Stimulated activated CD8-positive, alpha-beta memory T cell treated with anti-CD3 and anti-CD28 coated beads, Interleukin-4, amount 100 ng/mL, for 4 hours (primary cell): ENCODE results near the gene ELAVL2.

ENCODE experiments used
- DNase-seq, 2 donors: peaks; one replicate each; pipeline ENCODE4 v3.0.0-alpha.2; 2020; ENCODE audit warnings: low read depth in 2 of 2, low spot score in 1 of 2

The ELAVL2 gene

GRCh38 chr9:23665051-23665450 is 161.0 kb downstream of the ELAVL2 start:
- DNase-seq, result no peak

- DNase-seq, result no peak
Measured at GRCh38 chr9:23663946-23664345, 162.1 kb downstream of the ELAVL2 start.

GRCh38 chr9:23663536-23663935 is 162.5 kb downstream of the ELAVL2 start:
- DNase-seq, result no peak

GRCh38 chr9:23663125-23663524 is 162.9 kb downstream of the ELAVL2 start:
- no peak for DNase-seq

- no peak for DNase-seq
Measured at GRCh38 chr9:23662320-23662719, 163.7 kb downstream of the ELAVL2 start.

GRCh38 chr9:23659346-23660006 is 166.6 kb downstream of the ELAVL2 start:
- DNase-seq, result no peak

- no peak for DNase-seq
Measured at GRCh38 chr9:23658376-23659258, 167.4 kb downstream of the ELAVL2 start.

- no peak for DNase-seq
Measured at GRCh38 chr9:23651051-23651450, 175.0 kb downstream of the ELAVL2 start.

GRCh38 chr9:23648651-23649050 is 177.4 kb downstream of the ELAVL2 start:
- DNase-seq, result no peak

GRCh38 chr9:23644896-23645295 is 181.1 kb downstream of the ELAVL2 start:
- no peak for DNase-seq

- no peak for DNase-seq
Measured at GRCh38 chr9:23644326-23644725, 181.7 kb downstream of the ELAVL2 start.

GRCh38 chr9:23643656-23644258 is 182.3 kb downstream of the ELAVL2 start:
- DNase-seq, result no peak
